IMR-90 (cell line): Measurements from ENCODE around the gene BSCL2. TPM values are rescaled to one million over a fixed set of nuclear protein-coding genes. Genes with fewer than 3 reads are reported as not detected.

Source experiments
- RCOR1 ChIP-seq: IDR thresholded peaks from 2 replicates; pipeline ENCODE4 v1.6.1; 2012; ENCODE audit warnings: mild to moderate bottlenecking, low read length, improper control_type of control experiment; ENCODE audit not compliant: insufficient replicate concordance
- polyA plus RNA-seq, 3 experiments: library from polyadenylated mRNA; depleted of rRNA; stranded (reverse); fragments of >200 nt; gene quantifications; 2 replicates each; pipeline ENCODE4 v1.2.3, GENCODE V29; 2012; ENCODE audit warnings: low replicate concordance in 1 of 3
- total RNA-seq: library from RNA; depleted of rRNA; stranded (reverse); fragments of >200 nt; gene quantifications from 2 replicates; pipeline ENCODE4 v1.2.3, GENCODE V29; 2012
- TF ChIP-seq, protein P1 (sequence below): conservative IDR thresholded peaks from 2 replicates; pipeline ENCODE4 v1.5.1; 2012; ENCODE audit warnings: mild to moderate bottlenecking, low read depth, low read length, improper control_type of control experiment

BSCL2 gene
- total and polyA plus RNA-seq, 2 of the 4 experiments (the other 2 are of a cell fraction), result 26.2 to 47.1 TPM

DNA sequence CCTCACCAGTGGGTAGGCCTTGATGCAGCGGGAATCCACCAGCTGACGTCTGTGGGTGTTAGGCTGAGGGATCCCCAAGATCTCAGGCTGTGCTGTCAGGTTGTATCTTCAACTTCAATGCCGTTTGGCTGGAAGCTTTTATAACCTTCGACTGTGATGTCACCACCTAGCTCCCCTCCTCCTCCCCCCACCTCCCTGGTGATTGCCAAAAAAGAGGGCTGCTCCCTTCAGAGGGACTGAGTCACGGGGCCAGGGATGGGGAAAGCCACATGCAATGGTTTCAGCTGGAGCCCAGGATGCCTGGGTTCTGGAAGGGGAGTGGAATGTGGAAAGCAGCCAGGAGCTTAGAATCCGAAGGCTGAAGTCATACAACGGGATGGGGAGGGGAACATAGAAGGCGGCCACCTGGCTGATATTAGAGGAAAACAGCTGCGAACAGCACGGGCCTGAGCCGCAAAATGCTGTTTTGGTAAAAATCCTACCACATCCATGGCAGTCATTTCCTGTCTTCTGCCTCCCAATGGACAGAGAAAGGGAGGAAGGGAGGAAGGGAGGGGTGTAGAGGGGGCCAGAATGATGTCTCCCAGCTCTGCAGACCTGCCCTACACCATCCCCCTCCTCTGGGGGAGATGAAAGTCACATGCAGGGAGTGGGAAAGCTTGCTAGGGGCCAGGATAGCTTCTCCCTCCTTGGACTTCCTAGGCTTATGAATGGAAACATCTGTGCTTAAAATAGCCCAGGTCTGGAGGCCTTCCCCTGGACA lies 17.6 kb downstream of the BSCL2 start, which contains the start of gene LRRN4CL (continued):
- TF ChIP-seq, protein P1, sequence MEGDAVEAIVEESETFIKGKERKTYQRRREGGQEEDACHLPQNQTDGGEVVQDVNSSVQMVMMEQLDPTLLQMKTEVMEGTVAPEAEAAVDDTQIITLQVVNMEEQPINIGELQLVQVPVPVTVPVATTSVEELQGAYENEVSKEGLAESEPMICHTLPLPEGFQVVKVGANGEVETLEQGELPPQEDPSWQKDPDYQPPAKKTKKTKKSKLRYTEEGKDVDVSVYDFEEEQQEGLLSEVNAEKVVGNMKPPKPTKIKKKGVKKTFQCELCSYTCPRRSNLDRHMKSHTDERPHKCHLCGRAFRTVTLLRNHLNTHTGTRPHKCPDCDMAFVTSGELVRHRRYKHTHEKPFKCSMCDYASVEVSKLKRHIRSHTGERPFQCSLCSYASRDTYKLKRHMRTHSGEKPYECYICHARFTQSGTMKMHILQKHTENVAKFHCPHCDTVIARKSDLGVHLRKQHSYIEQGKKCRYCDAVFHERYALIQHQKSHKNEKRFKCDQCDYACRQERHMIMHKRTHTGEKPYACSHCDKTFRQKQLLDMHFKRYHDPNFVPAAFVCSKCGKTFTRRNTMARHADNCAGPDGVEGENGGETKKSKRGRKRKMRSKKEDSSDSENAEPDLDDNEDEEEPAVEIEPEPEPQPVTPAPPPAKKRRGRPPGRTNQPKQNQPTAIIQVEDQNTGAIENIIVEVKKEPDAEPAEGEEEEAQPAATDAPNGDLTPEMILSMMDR, result no peak
- TF ChIP-seq RCOR1, result no peak
